Spleen (tissue), 11 donors: ENCODE results near the gene GRIK1. TPM values are rescaled to one million over a fixed set of nuclear protein-coding genes. Genes with fewer than 3 reads are reported as not detected.

Experiments
- DNase-seq: peaks from one replicate; pipeline ENCODE4 v3.0.0-alpha.2; 2020
- H3K27ac ChIP-seq, 8 donors: fragments of 200-600 bp; sonication (generic) in 7 of 8; 1 replicate in 4 of 8; 2 replicates in 4 of 8; pipeline versions ENCODE4 v1.5.0 to v1.8.0; 2016 to 2021; ENCODE audit warnings: inconsistent platforms in 4 of 8, mild to moderate bottlenecking in 4 of 8, moderate library complexity in 1 of 8
- H3K27me3 ChIP-seq, 7 donors: fragments of 200-600 bp; sonication (generic) in 6 of 7; replicated peaks in 1 of 7; 1 replicate in 4 of 7; 2 replicates in 3 of 7; pipeline versions ENCODE4 v1.5.0 to v1.8.0; 2016 to 2021; ENCODE audit warnings: inconsistent platforms in 3 of 7, mild to moderate bottlenecking in 1 of 7
- H3K36me3 ChIP-seq, 6 donors: fragments of 200-600 bp; sonication (generic) in 5 of 6; 1 replicate in 4 of 6; 2 replicates in 2 of 6; pipeline versions ENCODE4 v1.5.0 to v1.8.0; 2016 to 2021; ENCODE audit warnings: inconsistent platforms in 2 of 6
- H3K4me1 ChIP-seq, 6 donors: fragments of 200-600 bp; sonication (generic) in 5 of 6; 1 replicate in 3 of 6; 2 replicates in 3 of 6; pipeline versions ENCODE4 v1.5.0 to v1.8.0; 2016 to 2021; ENCODE audit warnings: inconsistent platforms in 3 of 6
- H3K4me3 ChIP-seq, 8 donors: fragments of 200-600 bp; sonication (generic) in 7 of 8; 1 replicate in 4 of 8; 2 replicates in 4 of 8; pipeline versions ENCODE4 v1.5.0 to v1.8.0; 2016 to 2021; ENCODE audit warnings: inconsistent platforms in 4 of 8, mild to moderate bottlenecking in 4 of 8, moderate library complexity in 2 of 8
- H3K9me3 ChIP-seq, 8 donors: fragments of 200-600 bp; sonication (generic) in 7 of 8; 1 replicate in 4 of 8; 2 replicates in 4 of 8; pipeline versions ENCODE4 v1.5.0 to v1.8.0; 2016 to 2021; ENCODE audit warnings: inconsistent platforms in 4 of 8
- CTCF ChIP-seq, 11 experiments: fragments of 200-600 bp in 7 of 11; fragments of 450-650 bp in 4 of 11; sonication (generic) in 4 of 11; IDR thresholded peaks in 8 of 11; conservative IDR thresholded peaks in 3 of 11; 1 replicate in 7 of 11; 2 replicates in 4 of 11; pipeline versions ENCODE4 v1.4.0 to v1.8.0; 2016 to 2021; ENCODE audit warnings: antibody characterized with exemption in 11 of 11, inconsistent platforms in 4 of 11, mild to moderate bottlenecking in 1 of 11
- POLR2A ChIP-seq, 3 donors: fragments of 450-650 bp; IDR thresholded peaks; one replicate each; pipeline ENCODE4 v1.5.1; 2017; ENCODE audit warnings: antibody characterized with exemption in 3 of 3, mild to moderate bottlenecking in 1 of 3
- POLR2AphosphoS5 ChIP-seq, 3 donors: sonication (generic); formaldehyde crosslinking; IDR thresholded peaks; one replicate each; pipeline ENCODE4 v1.5.1; 2017; ENCODE audit warnings: antibody characterized with exemption in 3 of 3
- WGBS, 5 donors: extraction: QIAGEN DNeasy Blood & Tissue Kit in 3 of 5; methylation state at CpG; one replicate each; pipeline versions ENCODE4 v1.1.5 to v1.1.7; 2013 to 2018; 5-methylcytosine and 5-hydroxymethylcytosine counted together
- intact Hi-C: fragments of 100-400 bp; cut with DNase I; formaldehyde crosslinking; loops from one replicate; pipeline ENCODE4 v1.15.0; 2023; ENCODE audit warnings: low total_unique reads
- polyA plus RNA-seq, 3 donors: library from polyadenylated mRNA; stranded (reverse); fragments of 200-250 nt; gene quantifications; one replicate each; pipeline ENCODE4 v1.2.1, GENCODE V29; 2013
- total RNA-seq, 7 donors: library from RNA; depleted of rRNA in 3 of 7; stranded (reverse); fragments of >200 nt in 3 of 7; fragmentation: NEBNext Ultra II Directional in 4 of 7; extraction: Animal tissue kit (Norgen Biotek cat#: 25700) in 4 of 7; gene quantifications; one replicate each; pipeline versions ENCODE4 v1.1.0 to v1.2.1, GENCODE V29; 2016 to 2021
- donor health status: healthy with polysubstance abuse.
- donor health status: DM: no; HTN: no; CAD: no; lungs with moderate emphysema.
- donor health status: DM: no; HTN: no; CAD: no.
- donor health status: Bipolar disorder and iron deficiency.
- donor health status: healthy.
- donor health status: DM: no; HTN: no; CAD: no.
- donor health status: DM: yes; HTN: yes; CAD: no.

The GRIK1 gene
- total and polyA plus RNA-seq, 10 donors, result 0.02 to 0.17 (median 0.04) TPM; not detected in 7

- intact Hi-C loops, result no loop called here
- H3K27ac ChIP-seq, result no peak overlapping the region
- H3K4me3 ChIP-seq, result no peak overlapping the region
- no peaks in the 10 kb centered on the region for H3K36me3 ChIP-seq
- WGBS, 5 donors, result 85 to 95% (median 91%) methylated on average over 3 of the region's 3 CpGs
- no peak for DNase-seq
- no peaks in the 10 kb centered on the region for H3K27me3 ChIP-seq
- TF ChIP-seq POLR2A (IDR thresholded peaks at IDR 0.05), result no peak
- no peak for TF ChIP-seq POLR2AphosphoS5 (IDR thresholded peaks at IDR 0.05)
- no peak for TF ChIP-seq CTCF (IDR thresholded peaks at IDR 0.05 in 8 of 11, conservative IDR thresholded peaks at IDR 0.05 in 3 of 11)
- no peaks in the 10 kb centered on the region for H3K4me1 ChIP-seq
- H3K9me3 ChIP-seq, result peaks cover 0 to 32% (median 22%) of the 10 kb centered on the region in 8 donors
Observed at GRCh38 chr21:29718081-29718815, 221.5 kb downstream of the GRIK1 start.

GRCh38 chr21:29717659-29718058 is 222.1 kb downstream of the GRIK1 start:
- DNase-seq, result no peak
- no peak for TF ChIP-seq CTCF (IDR thresholded peaks at IDR 0.05 in 8 of 11, conservative IDR thresholded peaks at IDR 0.05 in 3 of 11)
- TF ChIP-seq POLR2AphosphoS5 (IDR thresholded peaks at IDR 0.05), result no peak
- TF ChIP-seq POLR2A (IDR thresholded peaks at IDR 0.05), result no peak
- intact Hi-C loops, result no loop called here
- Histone ChIP-seq H3K27ac (no peak overlapping the region), H3K4me3 (no peak overlapping the region), H3K4me1 (no peaks in the 10 kb centered on the region), H3K9me3 (peaks cover 0 to 32% (median 22%) of the 10 kb centered on the region in 8 donors), H3K27me3 (no peaks in the 10 kb centered on the region), H3K36me3 (no peaks in the 10 kb centered on the region)
- WGBS, 5 donors, result 62 to 88% (median 87%) methylated on average over 1 of the region's 1 CpG

GRCh38 chr21:29716753-29717152 is 223.0 kb downstream of the GRIK1 start:
- intact Hi-C loops, result no loop called here
- Histone ChIP-seq H3K4me1 (no peaks in the 10 kb centered on the region), H3K9me3 (peaks cover 0 to 32% (median 22%) of the 10 kb centered on the region in 8 donors), H3K36me3 (no peaks in the 10 kb centered on the region), H3K27ac (no peak overlapping the region), H3K27me3 (no peaks in the 10 kb centered on the region), H3K4me3 (no peak overlapping the region)
- TF ChIP-seq POLR2AphosphoS5 (IDR thresholded peaks at IDR 0.05) (no peak), CTCF (IDR thresholded peaks at IDR 0.05 in 8 of 11, conservative IDR thresholded peaks at IDR 0.05 in 3 of 11) (no peak), POLR2A (IDR thresholded peaks at IDR 0.05) (no peak)
- WGBS, 5 donors, result 84 to 98% (median 91%) methylated on average over 2 of the region's 2 CpGs
- DNase-seq, result no peak

GRCh38 chr21:29715089-29715488 is 224.7 kb downstream of the GRIK1 start:
- no peaks in the 10 kb centered on the region for H3K36me3 ChIP-seq
- H3K9me3 ChIP-seq, result peaks cover 0 to 32% (median 22%) of the 10 kb centered on the region in 8 donors
- no peaks in the 10 kb centered on the region for H3K27me3 ChIP-seq
- no peak for DNase-seq
- 93 to 100% (median 94%) methylated on average over 2 of the region's 2 CpGs for WGBS, 5 donors
- no peak overlapping the region for H3K4me3 ChIP-seq
- no peaks in the 10 kb centered on the region for H3K4me1 ChIP-seq
- H3K27ac ChIP-seq, result no peak overlapping the region
- TF ChIP-seq POLR2AphosphoS5 (IDR thresholded peaks at IDR 0.05), result no peak
- no peak for TF ChIP-seq CTCF (IDR thresholded peaks at IDR 0.05 in 8 of 11, conservative IDR thresholded peaks at IDR 0.05 in 3 of 11)
- no peak for TF ChIP-seq POLR2A (IDR thresholded peaks at IDR 0.05)
- intact Hi-C loops, result no loop called here
